SK-N-SH (cell line): ENCODE measurements around the gene GRIP1. TPM values are rescaled to one million over a fixed set of nuclear protein-coding genes. Genes with fewer than 3 reads are reported as not detected.

Experiments used
- CTCF ChIA-PET: fragments of 300-600, 350-600 bp; formaldehyde crosslinking; extraction: SDS; loops from one replicate; lab custom pipeline; 2021; lab: Yijun Ruan, JAX
- POLR2A ChIA-PET: fragments of 350-600 bp; sonication (Branson Sonifier 250); formaldehyde crosslinking; extraction: SDS; loops from one replicate; lab custom pipeline; 2020; ENCODE audit warnings: antibody characterized with exemption, inconsistent platforms; lab: Yijun Ruan, JAX
- DNase-seq: peaks from one replicate; pipeline ENCODE4 v3.0.0; 2012
- H2AFZ ChIP-seq: fragments of 200-600 bp; sonication (generic); 2 replicates; pipeline ENCODE4 v1.8.1; 2016; ENCODE audit warnings: antibody characterized with exemption, mild to moderate bottlenecking, low read depth
- H3F3A ChIP-seq: fragments of 200-600 bp; sonication (generic); replicated peaks from 2 replicates; pipeline ENCODE3; 2016; ENCODE audit warnings: antibody characterized with exemption, mild to moderate bottlenecking; ENCODE audit not compliant: insufficient read depth
- H3K27ac ChIP-seq, 2 experiments: fragments of 200-500 bp in 1 of 2; fragments of 200-600 bp in 1 of 2; sonication (Bioruptor generic) in 1 of 2; sonication (generic), shearing (Covaris generic) in 1 of 2; 2 replicates each; pipeline versions ENCODE4 v1.5.1 to v1.6.1; 2014 to 2016; ENCODE audit warnings: low read depth in 2 of 2, inconsistent platforms in 1 of 2, low read length in 1 of 2, mild to moderate bottlenecking in 1 of 2, mixed read lengths in 1 of 2
- H3K27me3 ChIP-seq: fragments of 200-600 bp; sonication (generic), shearing (Covaris generic); 2 replicates; pipeline ENCODE4 v1.6.1; 2016; ENCODE audit warnings: mixed run types; ENCODE audit not compliant: insufficient read depth
- H3K36me3 ChIP-seq, 2 experiments: fragments of 200-500 bp in 1 of 2; fragments of 200-600 bp in 1 of 2; sonication (Bioruptor generic) in 1 of 2; sonication (generic) in 1 of 2; replicated peaks in 1 of 2; 2 replicates each; pipeline versions ENCODE3 to v1.5.1; 2014 to 2016; ENCODE audit warnings: low read length in 1 of 2, mild to moderate bottlenecking in 1 of 2; ENCODE audit not compliant: insufficient read depth in 2 of 2, control insufficient read depth in 1 of 2
- H3K4me1 ChIP-seq, 2 experiments: fragments of 200-500 bp in 1 of 2; fragments of 200-600 bp in 1 of 2; sonication (Bioruptor generic) in 1 of 2; sonication (generic), shearing (Covaris generic) in 1 of 2; 2 replicates each; pipeline versions ENCODE4 v1.5.1 to v1.6.1; 2014 to 2016; ENCODE audit warnings: low read depth in 1 of 2, low read length in 1 of 2, mixed run types in 1 of 2; ENCODE audit not compliant: insufficient read depth in 2 of 2, control insufficient read depth in 1 of 2
- H3K4me2 ChIP-seq: fragments of 200-600 bp; sonication (generic), shearing (Covaris generic); 2 replicates; pipeline ENCODE4 v1.6.1; 2017; ENCODE audit warnings: mixed run types
- H3K4me3 ChIP-seq, 2 experiments: fragments of 200-500 bp in 1 of 2; fragments of 200-600 bp in 1 of 2; sonication (Bioruptor generic) in 1 of 2; sonication (generic), shearing (Covaris generic) in 1 of 2; 2 replicates each; pipeline versions ENCODE4 v1.5.1 to v1.8.1; 2014 to 2016; ENCODE audit warnings: low read depth in 2 of 2, inconsistent platforms in 1 of 2, low read length in 1 of 2, mild to moderate bottlenecking in 1 of 2, mixed read lengths in 1 of 2, moderate library complexity in 1 of 2
- H3K79me2 ChIP-seq: fragments of 200-600 bp; sonication (generic); 2 replicates; pipeline ENCODE4 v1.8.1; 2017; ENCODE audit warnings: mild to moderate bottlenecking; ENCODE audit not compliant: insufficient read depth
- H3K9ac ChIP-seq: fragments of 200-600 bp; sonication (generic); 2 replicates; pipeline ENCODE4 v1.6.1; 2017; ENCODE audit warnings: mixed run types
- H3K9me2 ChIP-seq: fragments of 200-600 bp; sonication (generic); 2 replicates; pipeline ENCODE4 v1.6.1; 2017; ENCODE audit warnings: mixed run types
- H3K9me3 ChIP-seq: fragments of 200-600 bp; sonication (generic); 2 replicates; pipeline ENCODE4 v1.6.1; 2017; ENCODE audit warnings: mixed run types, mild to moderate bottlenecking, moderate library complexity
- H4K20me1 ChIP-seq: fragments of 200-600 bp; sonication (generic); 2 replicates; pipeline ENCODE4 v1.6.1; 2017; ENCODE audit warnings: mild to moderate bottlenecking, mixed run types; ENCODE audit not compliant: insufficient read depth
- CHD2 ChIP-seq: fragments of 150-350 bp; IDR thresholded peaks from 2 replicates; pipeline ENCODE4 v1.6.1; 2018; ENCODE audit warnings: low read length; ENCODE audit not compliant: partially characterized antibody
- CTCF ChIP-seq: fragments of 200-600 bp; sonication (generic); IDR thresholded peaks from 2 replicates; pipeline ENCODE4 v1.6.1; 2017; ENCODE audit warnings: antibody characterized with exemption, mild to moderate bottlenecking, moderate library complexity
- EZH2phosphoT487 ChIP-seq: fragments of 200-600 bp; sonication (generic); IDR thresholded peaks from 2 replicates; pipeline ENCODE4 v1.6.1; 2017; ENCODE audit warnings: low read depth, mixed run types, mild to moderate bottlenecking, antibody characterized with exemption, moderate library complexity, borderline replicate concordance
- GABPA ChIP-seq: IDR thresholded peaks from 2 replicates; pipeline ENCODE4 v1.4.0; 2012; ENCODE audit warnings: low read depth, mild to moderate bottlenecking
- GATA2 ChIP-seq: sonication (generic); formaldehyde crosslinking; IDR thresholded peaks from 2 replicates; pipeline ENCODE4 v1.5.0; 2020; ENCODE audit warnings: mild to moderate bottlenecking, missing genetic modification reagents
- MAX ChIP-seq: IDR thresholded peaks from 2 replicates; pipeline ENCODE4 v1.4.0; 2012; ENCODE audit warnings: low read depth
- MEF2A ChIP-seq: IDR thresholded peaks from 2 replicates; pipeline ENCODE4 v1.4.0; 2012; ENCODE audit warnings: low read depth, borderline replicate concordance
- NFIC ChIP-seq: IDR thresholded peaks from 2 replicates; pipeline ENCODE4 v1.4.0; 2012; ENCODE audit warnings: borderline replicate concordance
- NRF1 ChIP-seq: IDR thresholded peaks from 2 replicates; pipeline ENCODE4 v1.6.1; 2012; ENCODE audit warnings: low read depth, mild to moderate bottlenecking, low read length
- POLR2AphosphoS5 ChIP-seq: IDR thresholded peaks from 2 replicates; pipeline ENCODE4 v1.6.1; 2012; ENCODE audit warnings: low read depth, low read length
- RAD21 ChIP-seq: IDR thresholded peaks from 2 replicates; pipeline ENCODE4 v1.6.1; 2012; ENCODE audit warnings: mild to moderate bottlenecking, low read length
- RXRA ChIP-seq: IDR thresholded peaks from 2 replicates; pipeline ENCODE4 v1.4.0; 2012; ENCODE audit warnings: low read depth, mild to moderate bottlenecking, borderline replicate concordance
- SMC3 ChIP-seq: IDR thresholded peaks from 2 replicates; pipeline ENCODE4 v1.6.1; 2012; ENCODE audit warnings: low read depth, low read length, improper control_type of control experiment
- TCF12 ChIP-seq: IDR thresholded peaks from 2 replicates; pipeline ENCODE4 v1.4.0; 2012
- WGBS: methylation state at CpG from one replicate; pipeline ENCODE4 v1.1.6; 2017; ENCODE audit warnings: low lambda C conversion rate; 5-methylcytosine and 5-hydroxymethylcytosine counted together
- polyA plus RNA-seq, 3 experiments: library from polyadenylated mRNA; depleted of rRNA; stranded (reverse); fragments of >200 nt; gene quantifications; 2 replicates each; pipeline ENCODE4 v1.2.3, GENCODE V29; 2012
- TF ChIP-seq, protein P1 (sequence below): IDR thresholded peaks from 2 replicates; pipeline ENCODE4 v1.6.1; 2012; ENCODE audit warnings: mild to moderate bottlenecking, low read depth, low read length, moderate library complexity
- TF ChIP-seq, protein P2 (sequence below): IDR thresholded peaks from 2 replicates; pipeline ENCODE4 v1.4.0; 2012; ENCODE audit warnings: low read depth, borderline replicate concordance

GRIP1 gene
- polyA plus RNA-seq, 1 of the 3 experiments (the other 2 are of a cell fraction) = 0.07 TPM

DNA sequence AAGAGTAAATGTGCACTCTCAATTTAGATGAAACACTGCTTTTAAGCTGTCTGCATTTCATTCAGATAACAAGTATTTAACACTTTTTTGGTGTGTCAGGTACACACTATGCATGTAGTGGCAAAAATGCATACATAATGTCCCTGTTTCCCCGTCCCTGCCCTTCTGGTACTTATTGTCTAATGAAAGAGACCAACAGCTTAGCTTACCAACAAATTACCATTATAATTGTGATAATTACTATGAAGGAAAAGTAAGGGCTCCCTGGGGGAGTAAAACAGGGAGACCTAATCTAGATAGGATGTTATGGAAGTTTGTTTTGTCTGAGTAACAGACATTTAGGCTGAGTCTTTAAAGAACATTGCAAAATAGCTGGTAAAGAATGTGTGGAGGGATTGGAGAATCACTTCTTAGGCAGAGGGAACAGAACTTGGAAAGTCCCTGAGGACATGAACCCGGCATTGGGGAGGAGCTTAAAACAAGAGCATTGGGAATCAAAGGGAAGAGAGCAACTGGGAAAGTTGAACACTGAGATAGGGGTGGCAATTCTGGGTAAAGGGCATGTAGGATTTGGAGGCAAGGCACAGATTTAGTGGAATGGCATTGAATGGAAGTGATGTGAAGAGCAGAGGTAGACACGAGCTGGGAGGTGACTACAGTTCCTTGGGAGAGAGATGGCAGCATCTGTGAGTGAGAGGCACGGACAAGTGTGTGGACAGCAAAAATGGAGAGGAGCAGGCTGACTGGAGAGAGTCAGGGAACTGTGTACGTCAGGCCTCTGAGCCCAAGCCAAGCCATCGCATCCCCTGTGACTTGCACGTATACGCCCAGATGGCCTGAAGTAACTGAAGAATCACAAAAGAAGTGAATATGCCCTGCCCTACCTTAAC lies 181.6 kb downstream of the GRIP1 start:
- Histone ChIP-seq H3K4me3 (no peak overlapping the region), H3K9ac (no peak overlapping the region), H3K4me1 (no peaks in the 10 kb centered on the region), H3K79me2 (no peaks in the 10 kb centered on the region), H3F3A (no peaks in the 10 kb centered on the region), H3K27ac (no peak overlapping the region), H3K27me3 (peaks cover 14% of the 10 kb centered on the region; the same call in 1 of the 2 replicates), H3K9me3 (no peaks in the 10 kb centered on the region), H3K9me2 (no peaks in the 10 kb centered on the region), H2AFZ (no peak overlapping the region), H3K4me2 (no peak overlapping the region), H3K36me3 (no peaks in the 10 kb centered on the region), H4K20me1 (no peaks in the 10 kb centered on the region)
- 40% methylated on average over 8 of the region's 8 CpGs for WGBS
- POLR2A ChIA-PET = no interaction called here
- DNase-seq = no peak
- CTCF ChIA-PET = interaction anchor here (0.6 to 1.3 kb wide), 2 partner anchors 10 to 17 kb away, joined by 3 read pairs; no protein-coding TSS in a partner anchor
- TF ChIP-seq GABPA (no peak), TCF12 (no peak), SMC3 (no peak), NRF1 (no peak), CHD2 (no peak), EZH2phosphoT487 (no peak), NFIC (no peak), CTCF (no peak), RXRA (no peak), MAX (no peak), POLR2AphosphoS5 (no peak), RAD21 (no peak), MEF2A (no peak), GATA2 (CRISPR knock-in tag) (no peak)
- TF ChIP-seq, protein P1, sequence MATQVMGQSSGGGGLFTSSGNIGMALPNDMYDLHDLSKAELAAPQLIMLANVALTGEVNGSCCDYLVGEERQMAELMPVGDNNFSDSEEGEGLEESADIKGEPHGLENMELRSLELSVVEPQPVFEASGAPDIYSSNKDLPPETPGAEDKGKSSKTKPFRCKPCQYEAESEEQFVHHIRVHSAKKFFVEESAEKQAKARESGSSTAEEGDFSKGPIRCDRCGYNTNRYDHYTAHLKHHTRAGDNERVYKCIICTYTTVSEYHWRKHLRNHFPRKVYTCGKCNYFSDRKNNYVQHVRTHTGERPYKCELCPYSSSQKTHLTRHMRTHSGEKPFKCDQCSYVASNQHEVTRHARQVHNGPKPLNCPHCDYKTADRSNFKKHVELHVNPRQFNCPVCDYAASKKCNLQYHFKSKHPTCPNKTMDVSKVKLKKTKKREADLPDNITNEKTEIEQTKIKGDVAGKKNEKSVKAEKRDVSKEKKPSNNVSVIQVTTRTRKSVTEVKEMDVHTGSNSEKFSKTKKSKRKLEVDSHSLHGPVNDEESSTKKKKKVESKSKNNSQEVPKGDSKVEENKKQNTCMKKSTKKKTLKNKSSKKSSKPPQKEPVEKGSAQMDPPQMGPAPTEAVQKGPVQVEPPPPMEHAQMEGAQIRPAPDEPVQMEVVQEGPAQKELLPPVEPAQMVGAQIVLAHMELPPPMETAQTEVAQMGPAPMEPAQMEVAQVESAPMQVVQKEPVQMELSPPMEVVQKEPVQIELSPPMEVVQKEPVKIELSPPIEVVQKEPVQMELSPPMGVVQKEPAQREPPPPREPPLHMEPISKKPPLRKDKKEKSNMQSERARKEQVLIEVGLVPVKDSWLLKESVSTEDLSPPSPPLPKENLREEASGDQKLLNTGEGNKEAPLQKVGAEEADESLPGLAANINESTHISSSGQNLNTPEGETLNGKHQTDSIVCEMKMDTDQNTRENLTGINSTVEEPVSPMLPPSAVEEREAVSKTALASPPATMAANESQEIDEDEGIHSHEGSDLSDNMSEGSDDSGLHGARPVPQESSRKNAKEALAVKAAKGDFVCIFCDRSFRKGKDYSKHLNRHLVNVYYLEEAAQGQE = no peak
- TF ChIP-seq, protein P2, sequence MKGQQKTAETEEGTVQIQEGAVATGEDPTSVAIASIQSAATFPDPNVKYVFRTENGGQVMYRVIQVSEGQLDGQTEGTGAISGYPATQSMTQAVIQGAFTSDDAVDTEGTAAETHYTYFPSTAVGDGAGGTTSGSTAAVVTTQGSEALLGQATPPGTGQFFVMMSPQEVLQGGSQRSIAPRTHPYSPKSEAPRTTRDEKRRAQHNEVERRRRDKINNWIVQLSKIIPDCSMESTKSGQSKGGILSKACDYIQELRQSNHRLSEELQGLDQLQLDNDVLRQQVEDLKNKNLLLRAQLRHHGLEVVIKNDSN = no peak
- TF ChIP-seq, all 33 proteins: peak for 0
